ENCODE measurements around the gene FGF14.

FGF14 gene

GRCh38 chr13:102401766-102402165 is at the start of gene FGF14:
TSS of gene FGF14 (minus strand) at chr13:102402048.
- H3K27ac ChIP-seq = no peak within 1 kb of the TSS
- TF ChIP-seq CTCF (conservative IDR thresholded peaks at IDR 0.05) (no peak), ZFX (IDR thresholded peaks at IDR 0.05) (no peak)

GRCh38 chr13:102443249-102443648 is 41.4 kb upstream of the FGF14 start:
- no peak overlapping the region for H3K27ac ChIP-seq
- TF ChIP-seq CTCF (conservative IDR thresholded peaks at IDR 0.05) = no peak
- TF ChIP-seq ZFX (IDR thresholded peaks at IDR 0.05) = no peak

GRCh38 chr13:102441085-102441484 is 39.2 kb upstream of the FGF14 start:
- no peak overlapping the region for H3K27ac ChIP-seq
- TF ChIP-seq CTCF (conservative IDR thresholded peaks at IDR 0.05) (no peak), ZFX (IDR thresholded peaks at IDR 0.05) (no peak)

- no peak for TF ChIP-seq ZFX (IDR thresholded peaks at IDR 0.05)
- TF ChIP-seq CTCF (conservative IDR thresholded peaks at IDR 0.05) = no peak
- no peak overlapping the region for H3K27ac ChIP-seq
Observed at GRCh38 chr13:102440259-102440936, 38.5 kb upstream of the FGF14 start.

- H3K27ac ChIP-seq = no peak overlapping the region
- no peak for TF ChIP-seq ZFX (IDR thresholded peaks at IDR 0.05)
- no peak for TF ChIP-seq CTCF (conservative IDR thresholded peaks at IDR 0.05)
Observed at GRCh38 chr13:102422690-102423089, 20.8 kb upstream of the FGF14 start.

GRCh38 chr13:102405499-102406100 is 3.8 kb upstream of the FGF14 start:
- H3K27ac ChIP-seq = no peak overlapping the region
- no peak for TF ChIP-seq CTCF (conservative IDR thresholded peaks at IDR 0.05)
- TF ChIP-seq ZFX (IDR thresholded peaks at IDR 0.05) = no peak

GRCh38 chr13:102402290-102402689 is 442 bp upstream of the FGF14 start:
- H3K27ac ChIP-seq = no peak overlapping the region

More at GRCh38 chr13:102402290-102402689, 442 bp upstream of the FGF14 start:
- no peak for TF ChIP-seq CTCF (conservative IDR thresholded peaks at IDR 0.05)
- no peak for TF ChIP-seq ZFX (IDR thresholded peaks at IDR 0.05)

Measured in C4-2B (cell line).